Stimulated activated CD8-positive, alpha-beta memory T cell treated with anti-CD3 and anti-CD28 coated beads, Interleukin-12 subunit alpha, Interleukin-12 subunit beta, amount 100 ng/mL, for 24 hours (primary cell): Measurements from ENCODE around the gene APH1A.
"Not testable (repeated sequence)": the region's sequence is repeated elsewhere in the genome, so short reads cannot be mapped to it uniquely, and the experiment has no call there.

Experiments used
- DNase-seq: peaks from one replicate; pipeline ENCODE4 v3.0.0-alpha.2; 2020; ENCODE audit errors: extremely low read depth

The APH1A gene

GRCh38 chr1:150268340-150268704, 494 bp downstream of the APH1A start:
- peak; percentile 2 for DNase-seq

GRCh38 chr1:150267896-150268295, 920 bp downstream of the APH1A start:
- DNase-seq: no peak

- no peak for DNase-seq
Measured at GRCh38 chr1:150263549-150263948, 5.3 kb downstream of the APH1A start.

- no peak for DNase-seq
Measured at GRCh38 chr1:150262388-150263320, 6.2 kb downstream of the APH1A start.

DNA sequence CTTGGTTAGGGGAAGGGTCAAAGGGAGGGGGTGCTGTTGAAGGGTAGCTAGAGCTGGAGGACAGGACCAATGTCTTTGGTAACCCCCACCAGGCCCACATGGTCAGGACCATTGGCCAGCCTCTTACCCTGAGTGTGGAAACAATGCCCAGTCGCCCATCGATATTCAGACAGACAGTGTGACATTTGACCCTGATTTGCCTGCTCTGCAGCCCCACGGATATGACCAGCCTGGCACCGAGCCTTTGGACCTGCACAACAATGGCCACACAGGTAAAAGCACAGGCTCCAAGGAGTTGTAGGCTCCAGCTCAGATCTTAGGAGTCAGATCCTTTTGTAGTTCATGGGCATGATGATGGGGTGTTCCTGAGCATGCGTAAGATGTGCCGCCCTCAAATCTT, 7.4 kb downstream of the APH1A start:
- no peak for DNase-seq

- DNase-seq: no peak
Measured at GRCh38 chr1:150259758-150260669, 8.8 kb downstream of the APH1A start.

DNA sequence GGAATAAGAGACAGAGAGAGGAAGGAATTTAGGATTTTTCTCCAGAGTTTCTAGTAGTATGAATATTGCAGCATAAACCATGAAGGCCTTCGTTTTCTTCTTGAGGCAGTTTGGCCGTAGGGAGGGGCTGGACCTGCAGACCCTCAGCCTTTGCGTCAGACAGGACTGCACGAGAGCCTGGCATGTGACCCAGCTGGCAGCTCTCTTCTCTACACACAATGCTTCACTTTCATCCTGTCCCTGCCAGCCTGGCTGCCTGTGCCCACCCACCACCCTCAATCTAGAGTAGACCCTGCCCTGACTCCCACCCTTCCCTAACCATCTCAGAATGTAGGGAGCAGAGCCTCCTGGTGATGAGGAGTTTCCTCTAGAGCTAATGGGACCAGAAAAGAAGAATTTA, 9.6 kb downstream of the APH1A start:
- DNase-seq: no peak

DNA sequence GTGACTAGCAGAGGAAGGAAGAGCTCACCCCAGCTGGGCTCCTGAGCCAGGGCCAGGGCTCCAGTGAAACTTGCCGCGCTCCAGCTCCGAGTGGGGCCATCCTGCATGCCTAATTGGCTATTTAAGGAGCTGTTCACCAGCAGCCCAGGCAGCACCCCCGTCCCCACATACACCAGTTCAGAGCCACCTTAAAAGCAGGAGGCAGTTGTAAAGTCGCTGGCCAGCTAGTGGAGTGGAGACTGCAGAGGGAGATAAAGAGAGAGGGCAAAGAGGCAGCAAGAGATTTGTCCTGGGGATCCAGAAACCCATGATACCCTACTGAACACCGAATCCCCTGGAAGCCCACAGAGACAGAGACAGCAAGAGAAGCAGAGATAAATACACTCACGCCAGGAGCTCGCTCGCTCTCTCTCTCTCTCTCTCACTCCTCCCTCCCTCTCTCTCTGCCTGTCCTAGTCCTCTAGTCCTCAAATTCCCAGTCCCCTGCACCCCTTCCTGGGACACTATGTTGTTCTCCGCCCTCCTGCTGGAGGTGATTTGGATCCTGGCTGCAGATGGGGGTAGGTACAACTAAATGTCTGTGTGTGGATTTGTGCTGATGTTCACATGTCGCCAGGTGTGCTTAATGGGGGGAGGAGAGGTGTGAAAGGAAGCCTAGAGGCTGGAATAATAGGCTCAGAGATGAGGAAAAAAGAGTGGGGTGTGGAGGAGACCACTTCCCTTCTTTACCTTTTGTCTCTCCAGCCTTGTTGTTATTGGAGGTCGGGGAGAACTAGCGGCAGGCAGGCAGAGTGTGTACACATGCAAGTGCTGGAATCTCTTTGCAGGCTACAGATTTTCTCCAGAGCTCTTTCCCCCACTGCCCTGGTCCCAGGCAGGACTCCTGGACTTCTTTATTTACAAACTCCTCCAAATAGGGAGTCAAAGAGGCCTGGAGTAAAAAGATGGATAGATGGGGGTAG, 10.9 kb downstream of the APH1A start, which contains the start of gene CA14:
Gene CA14, plus strand, starts transcription at position 151 of the 962 bp plus-strand sequence. Its CDS starts 355 bp downstream, at position 506.
- DNase-seq: no peak

DNA sequence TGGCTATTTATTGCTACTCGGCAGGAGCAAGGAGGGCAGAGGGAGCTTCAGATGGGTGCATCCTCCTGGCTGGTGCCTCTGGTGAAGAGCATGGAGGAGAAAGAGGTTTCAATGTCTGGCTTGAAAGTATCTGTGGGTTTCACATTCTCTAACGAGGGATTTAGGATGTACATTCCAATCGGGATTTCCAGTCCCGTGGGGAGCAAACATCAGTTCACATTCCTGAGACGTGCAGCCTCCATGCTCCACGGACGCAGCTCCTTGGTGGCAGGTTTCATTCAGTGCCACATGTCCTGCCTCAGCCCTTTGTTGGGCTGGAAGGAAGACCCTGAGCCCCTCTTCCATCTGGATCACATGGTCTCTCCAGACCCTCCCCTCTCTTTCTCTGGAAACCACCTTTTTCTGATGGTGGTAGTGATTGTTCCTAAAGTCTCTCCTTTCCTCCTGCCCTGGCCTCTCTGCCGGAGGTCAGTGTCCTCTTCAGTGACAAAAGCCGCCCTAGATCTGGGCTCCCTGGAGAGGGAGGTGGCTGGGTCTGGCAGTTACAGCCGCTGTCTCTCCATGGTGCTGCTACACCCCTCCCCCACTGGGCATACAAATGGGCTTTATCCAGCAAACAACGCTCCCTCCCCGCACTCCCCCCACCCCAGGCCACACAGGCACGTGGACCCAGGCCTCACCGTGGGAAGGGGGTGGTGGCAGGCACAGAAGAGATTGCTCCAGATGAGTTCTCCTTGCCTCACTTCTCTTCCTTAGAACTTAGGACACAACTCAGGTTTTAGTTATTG, 12.1 kb downstream of the APH1A start:
- no peak for DNase-seq

GRCh38 chr1:150256198-150256553, 12.6 kb downstream of the APH1A start:
- DNase-seq: no peak

- DNase-seq: no peak
Measured at GRCh38 chr1:150249936-150250335, 18.9 kb downstream of the APH1A start.

- DNase-seq: no peak
Measured at GRCh38 chr1:150243003-150243402, 25.8 kb downstream of the APH1A start.

DNA sequence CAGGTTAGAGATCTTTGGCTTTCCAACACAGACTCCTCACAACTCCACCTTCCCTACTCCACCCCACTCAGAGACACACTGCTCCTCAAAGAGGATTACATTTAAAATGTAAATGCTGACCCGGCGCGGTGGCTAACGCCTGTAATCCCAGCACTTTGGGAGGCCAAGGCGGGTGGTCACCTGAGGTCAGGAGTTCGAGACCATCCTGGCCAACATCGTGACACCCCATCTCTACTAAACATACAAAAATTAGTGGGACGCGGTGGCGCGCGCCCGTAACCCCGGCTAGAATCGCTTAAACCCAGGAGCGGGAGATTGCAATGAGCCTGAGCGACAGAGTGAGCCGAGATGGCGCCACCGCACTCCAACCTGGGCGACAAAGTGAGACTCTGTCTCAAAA, 31.1 kb downstream of the APH1A start:
- no peak for DNase-seq

GRCh38 chr1:150237176-150237575, 31.6 kb downstream of the APH1A start:
- not testable (repeated sequence) for DNase-seq

DNA sequence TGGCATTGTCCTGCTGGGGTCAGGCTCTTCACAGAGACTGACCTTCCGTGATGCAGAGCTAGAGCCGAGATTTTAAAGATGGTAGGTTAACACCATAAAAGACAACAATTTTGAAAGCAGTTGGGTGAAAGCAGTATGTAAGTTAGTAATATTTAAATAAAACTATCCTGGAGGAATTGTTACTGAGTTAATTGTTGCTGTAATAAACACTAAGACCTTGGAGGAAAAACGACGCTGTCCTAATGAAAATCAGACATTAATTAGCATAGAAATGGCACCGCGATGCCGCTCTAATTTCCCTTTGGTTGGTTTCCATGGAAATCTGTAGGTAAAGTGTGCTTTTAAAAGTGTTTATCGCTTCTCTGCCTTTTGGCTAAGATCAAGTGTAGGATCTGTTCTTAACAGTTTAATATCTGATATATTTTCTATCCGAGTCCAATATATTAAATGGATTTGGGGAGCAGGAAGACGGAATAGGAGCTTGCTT, 32.2 kb downstream of the APH1A start:
- DNase-seq: no peak

DNA sequence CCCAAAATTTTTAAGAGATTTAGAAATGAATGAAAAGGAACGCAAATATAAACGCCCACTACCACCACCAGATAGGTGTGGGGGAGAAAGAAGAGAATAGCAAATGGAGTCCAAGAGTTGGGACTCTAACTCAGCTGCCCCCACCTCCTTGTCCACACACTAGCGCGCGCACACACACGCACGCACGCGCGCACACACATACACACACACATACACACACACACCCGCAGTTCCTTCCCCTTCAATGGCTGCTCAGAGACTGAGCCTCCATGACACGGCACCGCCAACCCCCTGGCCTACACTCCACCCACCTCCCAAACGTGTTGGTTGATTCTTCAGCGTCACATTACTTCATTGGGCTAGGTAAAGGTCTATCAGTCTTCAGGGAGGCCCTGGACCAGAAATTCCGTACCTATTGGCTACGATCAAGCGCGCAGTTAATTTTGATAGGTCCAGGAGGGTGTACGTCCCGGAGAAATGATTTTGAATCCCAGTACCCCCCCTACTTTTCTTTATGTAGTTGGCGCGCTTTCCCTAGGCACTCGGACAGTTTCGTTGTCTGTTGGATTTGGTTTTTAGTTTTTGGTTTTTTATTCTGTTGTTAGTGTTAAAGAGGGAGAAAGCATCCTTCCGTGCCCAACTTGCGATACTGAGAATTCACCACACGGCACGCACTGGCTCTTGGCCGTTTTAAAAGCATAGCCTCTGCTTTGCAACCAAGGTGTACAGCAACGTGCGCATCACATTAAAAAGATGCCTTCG, 32.8 kb downstream of the APH1A start, which contains the start of gene ANP32E:
Gene ANP32E, minus strand, starts transcription at position 261 of the 762 bp plus-strand sequence. CDS start 326 bp downstream, outside the sequence.
- DNase-seq: peak; percentile 80

DNA sequence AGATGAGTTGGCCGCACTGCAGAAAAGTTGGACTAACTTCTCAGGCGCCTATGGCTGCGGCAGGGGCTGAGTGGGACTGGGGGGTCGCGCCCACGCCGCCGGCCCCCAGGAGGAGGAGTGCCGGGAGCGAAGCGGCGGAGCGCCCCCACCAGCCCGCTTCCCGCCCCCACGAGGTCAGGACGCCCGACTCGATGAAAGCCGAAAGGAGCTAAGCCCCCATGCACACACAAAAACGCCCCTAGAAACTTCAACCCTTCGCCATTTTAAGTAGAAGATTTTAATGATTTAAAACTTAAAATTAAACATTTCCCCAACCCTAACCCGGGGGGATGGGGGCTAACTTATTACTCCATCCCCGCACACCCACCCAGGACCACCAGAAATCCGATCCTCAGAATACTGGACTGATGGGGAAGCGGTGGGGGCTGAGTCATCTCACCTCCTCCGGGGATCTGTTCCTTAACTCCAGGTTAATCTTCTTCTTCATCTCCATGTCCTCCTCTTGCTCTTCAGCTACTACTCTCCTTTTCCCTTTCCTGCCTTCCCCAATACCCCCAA, 33.4 kb downstream of the APH1A start:
- no peak for DNase-seq

DNA sequence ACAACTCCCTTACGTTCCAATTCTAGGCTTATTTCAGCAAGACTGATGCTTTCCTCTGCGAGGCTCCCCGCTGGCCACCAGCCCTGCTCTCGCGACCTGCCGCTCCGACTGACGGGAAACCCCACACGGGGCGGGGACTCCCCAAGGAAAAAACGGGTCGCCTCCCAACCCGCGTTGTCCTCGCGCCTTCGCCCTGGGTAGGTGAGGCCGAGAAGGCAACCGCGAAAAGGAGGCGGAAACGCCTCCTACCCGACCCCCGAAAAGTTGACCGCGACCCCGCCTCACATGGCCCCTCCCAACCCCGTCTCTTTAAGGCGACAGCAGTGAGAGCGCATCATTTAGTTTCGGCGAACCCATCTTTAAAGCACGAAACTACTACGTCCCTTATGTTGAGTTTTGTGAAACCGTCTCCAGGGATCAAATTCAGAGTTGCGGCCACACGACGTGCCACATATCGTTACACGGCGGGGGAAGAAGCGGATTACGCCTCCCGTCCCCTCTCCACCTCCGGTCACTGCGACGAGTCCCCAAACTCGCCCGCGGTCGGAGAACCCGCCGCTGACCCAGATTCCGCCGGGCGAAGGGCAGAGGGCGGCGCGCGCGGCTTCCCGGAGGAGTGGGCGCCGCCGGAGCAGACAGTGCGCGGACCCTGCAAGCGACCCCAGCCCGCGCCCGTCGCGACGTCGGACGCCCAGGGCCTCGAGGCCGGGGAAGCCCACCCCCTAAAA, 34.1 kb downstream of the APH1A start:
- DNase-seq: peak; percentile 78

- DNase-seq: no peak
Measured at GRCh38 chr1:150234309-150234565, 34.6 kb downstream of the APH1A start.
